SK-N-MC (cell line): Measurements from ENCODE around the gene ZNF165.

Source experiments
- EZH2 ChIP-seq: fragments of 200-600 bp; sonication (generic); IDR thresholded peaks from one replicate; pipeline ENCODE4 v1.6.1; 2017; ENCODE audit warnings: antibody characterized with exemption
- FOXP2 ChIP-seq: optimal IDR thresholded peaks from 2 replicates; pipeline ENCODE3; 2011; ENCODE audit warnings: mild to moderate bottlenecking, moderate library complexity; ENCODE audit not compliant: insufficient read depth; ENCODE audit errors: extremely low read length, control extremely low read depth
- POLR2AphosphoS5 ChIP-seq: IDR thresholded peaks from 2 replicates; pipeline ENCODE4 v1.6.1; 2012; ENCODE audit warnings: mild to moderate bottlenecking, low read depth, low read length, borderline replicate concordance

DNA sequence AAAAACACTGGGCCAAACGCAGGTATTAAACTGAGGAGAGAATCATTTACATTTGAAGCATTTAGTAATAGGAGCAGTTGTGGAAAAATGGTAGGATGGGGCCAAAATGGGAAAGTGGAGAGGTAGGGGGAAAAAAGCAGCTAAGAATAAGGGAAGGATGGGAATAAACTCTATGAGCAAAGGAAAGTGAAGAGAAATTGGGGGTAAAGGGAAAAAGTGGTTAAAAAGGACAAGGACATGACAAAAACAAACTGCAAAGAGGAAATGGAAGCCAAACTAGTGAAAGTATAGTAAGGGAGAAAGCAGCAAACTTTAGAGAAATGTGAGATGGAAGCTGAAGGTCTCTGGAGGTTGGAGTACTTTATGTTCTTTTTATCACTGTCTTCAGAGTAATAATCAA is 37.8 kb downstream of the ZNF165 start:
- TF ChIP-seq EZH2 (no peak), POLR2AphosphoS5 (no peak), FOXP2 (no peak)
